B cell (primary cell): ENCODE data around the gene HSPA12B. TPM values are rescaled to one million over a fixed set of nuclear protein-coding genes. Genes with fewer than 3 reads are reported as not detected.

Experiments
- ATAC-seq: fragments of 200-7000 bp; cut with Tn5 transposase; one replicate; pipeline ENCODE4 v1.10.0; 2021; ENCODE audit warnings: low read depth, mild to moderate bottlenecking, moderate number of reproducible peaks, moderate library complexity
- CTCF ChIA-PET: fragments of 350-600 bp; sonication (Branson Sonifier 250); formaldehyde crosslinking; loops from one replicate; lab custom pipeline; 2021; ENCODE audit warnings: antibody characterized with exemption, inconsistent platforms; lab: Charles Lee
- POLR2A ChIA-PET: fragments of 350-600 bp; sonication (Branson Sonifier 250); formaldehyde crosslinking; loops from one replicate; lab custom pipeline; 2021; ENCODE audit warnings: antibody characterized with exemption; lab: Charles Lee
- DNase-seq: peaks from one replicate; pipeline ENCODE4 v3.0.0; 2013
- H2AFZ ChIP-seq: 2 replicates; pipeline ENCODE4 v1.6.1; 2012; ENCODE audit warnings: mild to moderate bottlenecking, low read depth, low read length; ENCODE audit not compliant: insufficient read depth, poor library complexity, severe bottlenecking
- H3K27ac ChIP-seq, 2 donors: 1 replicate in 1 of 2; 2 replicates in 1 of 2; pipeline ENCODE4 v1.5.1; 2012 to 2013; ENCODE audit warnings: low read length in 2 of 2, mild to moderate bottlenecking in 2 of 2, moderate library complexity in 1 of 2
- H3K27me3 ChIP-seq, 4 experiments: fragments of 200-600 bp in 1 of 4; sonication (generic) in 1 of 4; replicated peaks in 1 of 4; 1 replicate in 2 of 4; 2 replicates in 2 of 4; pipeline versions ENCODE4 v1.6.1 to v1.7.0; 2013 to 2016; ENCODE audit warnings: low read length in 3 of 4, mild to moderate bottlenecking in 2 of 4, mixed read lengths in 1 of 4, moderate library complexity in 1 of 4; ENCODE audit not compliant: insufficient read depth in 4 of 4, control insufficient read depth in 3 of 4; ENCODE audit errors: control extremely low read depth in 1 of 4
- H3K36me3 ChIP-seq, 2 experiments: replicated peaks in 1 of 2; 1 replicate in 1 of 2; 2 replicates in 1 of 2; pipeline versions ENCODE4 v1.6.1 to v1.7.1; 2013; ENCODE audit warnings: low read length in 1 of 2; ENCODE audit not compliant: insufficient read depth in 2 of 2, control insufficient read depth in 1 of 2; ENCODE audit errors: control extremely low read depth in 1 of 2, extremely low read depth in 1 of 2
- H3K4me1 ChIP-seq, 2 donors: fragments of 200-600 bp in 1 of 2; sonication (generic) in 1 of 2; 1 replicate in 1 of 2; 2 replicates in 1 of 2; pipeline versions ENCODE4 v1.5.1 to v1.6.1; 2013 to 2017; ENCODE audit warnings: low read length in 2 of 2; ENCODE audit not compliant: control insufficient read depth in 2 of 2, insufficient read depth in 2 of 2
- H3K4me2 ChIP-seq: replicated peaks from 2 replicates; pipeline ENCODE3; 2012; ENCODE audit warnings: mild to moderate bottlenecking, low read depth, low read length; ENCODE audit not compliant: poor library complexity, severe bottlenecking
- H3K4me3 ChIP-seq, 5 experiments: fragments of 200-600 bp in 1 of 5; sonication (generic) in 1 of 5; 1 replicate in 3 of 5; 2 replicates in 2 of 5; pipeline versions ENCODE4 v1.5.1 to v1.7.0; 2011 to 2016; ENCODE audit warnings: low read length in 4 of 5, mild to moderate bottlenecking in 4 of 5, low read depth in 2 of 5, control low read depth in 1 of 5, moderate library complexity in 1 of 5; ENCODE audit not compliant: insufficient read depth in 1 of 5; ENCODE audit errors: control extremely low read depth in 1 of 5, extremely low read depth in 1 of 5
- H3K79me2 ChIP-seq: fragments of 200-600 bp; sonication (generic); one replicate; pipeline ENCODE4 v1.6.0; 2016; ENCODE audit warnings: low read length; ENCODE audit not compliant: control insufficient read depth, insufficient read depth
- H3K9ac ChIP-seq: fragments of 200-600 bp; sonication (generic); 2 replicates; pipeline ENCODE4 v1.6.1; 2017; ENCODE audit warnings: mild to moderate bottlenecking, low read length, moderate library complexity
- H3K9me3 ChIP-seq, 3 donors: one replicate each; pipeline versions ENCODE4 v1.6.1 to v1.7.1; 2013; ENCODE audit warnings: low read length in 2 of 3; ENCODE audit not compliant: control insufficient read depth in 2 of 3, insufficient read depth in 1 of 3; ENCODE audit errors: control extremely low read depth in 1 of 3
- H4K20me1 ChIP-seq: 2 replicates; pipeline ENCODE4 v1.6.0; 2012; ENCODE audit warnings: mild to moderate bottlenecking, low read length; ENCODE audit not compliant: insufficient read depth, control insufficient read depth, poor library complexity, severe bottlenecking
- H3K27ac Mint-ChIP-seq: one replicate; pipeline ENCODE4 v1.8.0; 2021; ENCODE audit warnings: mixed read lengths
- H3K27me3 Mint-ChIP-seq: one replicate; pipeline ENCODE4 v1.8.0; 2021; ENCODE audit warnings: mixed read lengths
- H3K4me1 Mint-ChIP-seq: one replicate; pipeline ENCODE4 v1.8.0; 2021; ENCODE audit warnings: mixed read lengths
- H3K4me3 Mint-ChIP-seq: one replicate; pipeline ENCODE4 v1.8.0; 2021; ENCODE audit warnings: mixed read lengths
- H3K9me3 Mint-ChIP-seq: one replicate; pipeline ENCODE4 v1.8.0; 2022; ENCODE audit warnings: mixed read lengths; ENCODE audit not compliant: insufficient read depth
- CTCF ChIP-seq: fragments of 200-600 bp; IDR thresholded peaks from one replicate; pipeline ENCODE4 v1.8.0; 2022; ENCODE audit warnings: antibody characterized with exemption, mild to moderate bottlenecking
- EZH2 ChIP-seq: IDR thresholded peaks from 2 replicates; pipeline ENCODE4 v1.6.1; 2012; ENCODE audit warnings: borderline replicate concordance, low read depth, mild to moderate bottlenecking, moderate library complexity, low read length; ENCODE audit not compliant: insufficient read depth, poor library complexity, severe bottlenecking
- WGBS: methylation state at CpG from one replicate; pipeline ENCODE4 v1.1.5; 2013; ENCODE audit warnings: missing lambda C conversion rate; ENCODE audit not compliant: insufficient coverage; 5-methylcytosine and 5-hydroxymethylcytosine counted together
- intact Hi-C: fragments of 100-400 bp; cut with micrococcal nuclease; formaldehyde crosslinking; loops from one replicate; pipeline ENCODE4 v1.10.0; 2022
- polyA plus RNA-seq: library from polyadenylated mRNA; depleted of rRNA; stranded (reverse); fragments of >200 nt; gene quantifications from 2 replicates; pipeline ENCODE4 v1.2.3, GENCODE V29; 2012
- total RNA-seq, 2 donors: library from RNA; stranded (reverse); fragments of 120-200 nt in 1 of 2; gene quantifications; 1 replicate in 1 of 2; 2 replicates in 1 of 2; pipeline versions ENCODE4 v1.2.3 to v1.2.4, GENCODE V29; 2013 to 2022

Gene HSPA12B
- total and polyA plus RNA-seq, 2 donors (not counting 1 experiment from before 2014, with no cell fraction given), result not detected

- peaks cover 0 to 34% (median 5%) of the 10 kb centered on the region in 4 experiments for H3K27me3 ChIP-seq
- H3K9ac ChIP-seq, result no peak overlapping the region
- DNase-seq, result no peak
- no peak overlapping the region for H3K27ac Mint-ChIP-seq
- WGBS, result 71% methylated on average over 9 of the region's 11 CpGs
- peaks cover 5% of the 10 kb centered on the region for H3K4me1 Mint-ChIP-seq
- H2AFZ ChIP-seq, result no peak overlapping the region
- H3K4me1 ChIP-seq, result no peaks in the 10 kb centered on the region
- POLR2A ChIA-PET, result no interaction called here
- H3K36me3 ChIP-seq, result no peaks in the 10 kb centered on the region
- intact Hi-C loops, result no loop called here
- H4K20me1 ChIP-seq, result no peaks in the 10 kb centered on the region
- H3K79me2 ChIP-seq, result no peaks in the 10 kb centered on the region
- no peak for TF ChIP-seq CTCF
- no peak for TF ChIP-seq EZH2
- no peak overlapping the region for H3K27ac ChIP-seq
- H3K9me3 Mint-ChIP-seq, result no peaks in the 10 kb centered on the region
- CTCF ChIA-PET, result no interaction called here
- no peak for ATAC-seq
- H3K27me3 Mint-ChIP-seq, result peaks cover 49% of the 10 kb centered on the region
- H3K4me2 ChIP-seq, result no peak overlapping the region
- no peak overlapping the region for H3K4me3 Mint-ChIP-seq
- H3K9me3 ChIP-seq, result no peaks in the 10 kb centered on the region
- no peak overlapping the region for H3K4me3 ChIP-seq
Measured at GRCh38 chr20:3727401-3728021, 5.0 kb upstream of the HSPA12B start.

GRCh38 chr20:3728354-3728753, 4.1 kb upstream of the HSPA12B start:
- H3K27ac ChIP-seq, result no peak overlapping the region
- peaks cover 53% of the 10 kb centered on the region for H3K27me3 Mint-ChIP-seq
- no peak overlapping the region for H2AFZ ChIP-seq
- ATAC-seq (no peak), DNase-seq (no peak)
- no peak overlapping the region for H3K4me2 ChIP-seq
- WGBS, result 87% methylated on average over 4 of the region's 5 CpGs
- TF ChIP-seq EZH2, result no peak
- TF ChIP-seq CTCF, result no peak
- no peaks in the 10 kb centered on the region for H3K9me3 Mint-ChIP-seq
- H3K9me3 ChIP-seq, result no peaks in the 10 kb centered on the region
- no peaks in the 10 kb centered on the region for H3K36me3 ChIP-seq
- ChIA-PET POLR2A (no interaction called here), CTCF (interaction anchor here (1.3 kb wide), 1 partner anchor 18 kb away, joined by 3 read pairs; no protein-coding TSS in a partner anchor)
- no peak overlapping the region for H3K4me3 Mint-ChIP-seq
- no peak overlapping the region for H3K4me3 ChIP-seq
- H3K27me3 ChIP-seq, result peaks cover 0 to 41% (median 8%) of the 10 kb centered on the region in 4 experiments
- intact Hi-C loops, result no loop called here
- peaks cover 5% of the 10 kb centered on the region for H3K4me1 Mint-ChIP-seq
- no peaks in the 10 kb centered on the region for H3K79me2 ChIP-seq
- no peaks in the 10 kb centered on the region for H4K20me1 ChIP-seq
- no peak overlapping the region for H3K9ac ChIP-seq
- H3K4me1 ChIP-seq, result no peaks in the 10 kb centered on the region
- no peak overlapping the region for H3K27ac Mint-ChIP-seq
